ENCODE data around the gene SEMA5A. TPM values are rescaled to one million over a fixed set of nuclear protein-coding genes. Genes with fewer than 3 reads are reported as not detected.

The SEMA5A gene
- total RNA-seq, 1 experiment from 2014 or later = 6.5 TPM

GRCh38 chr5:9251379-9251980 lies 294.4 kb downstream of the SEMA5A start:
- DNase-seq = no peak
- Histone ChIP-seq H3K4me3 (ENCODE audit: insufficient read depth, low read depth, low read length) (no peak overlapping the region), H3K27me3 (ENCODE audit: control insufficient read depth, insufficient read depth, low read length) (no peaks in the 10 kb centered on the region), H3K36me3 (replicated peaks; ENCODE audit: control insufficient read depth, insufficient read depth, low read length) (no peaks in the 10 kb centered on the region)

- Histone ChIP-seq H3K27me3 (ENCODE audit: control insufficient read depth, insufficient read depth, low read length) (no peaks in the 10 kb centered on the region), H3K4me3 (ENCODE audit: insufficient read depth, low read depth, low read length) (no peak overlapping the region), H3K36me3 (replicated peaks; ENCODE audit: control insufficient read depth, insufficient read depth, low read length) (no peaks in the 10 kb centered on the region)
- DNase-seq = no peak
These were observed 296.6 kb downstream of the SEMA5A start for GRCh38 chr5:9249231-9249630.

- Histone ChIP-seq H3K27me3 (ENCODE audit: control insufficient read depth, insufficient read depth, low read length) (no peaks in the 10 kb centered on the region), H3K36me3 (replicated peaks; ENCODE audit: control insufficient read depth, insufficient read depth, low read length) (no peaks in the 10 kb centered on the region), H3K4me3 (ENCODE audit: insufficient read depth, low read depth, low read length) (no peak overlapping the region)
- no peak for DNase-seq
These were observed 300.8 kb downstream of the SEMA5A start for GRCh38 chr5:9245071-9245470.

GRCh38 chr5:9244417-9244816 lies 301.5 kb downstream of the SEMA5A start:
- Histone ChIP-seq H3K27me3 (ENCODE audit: control insufficient read depth, insufficient read depth, low read length) (no peaks in the 10 kb centered on the region), H3K4me3 (ENCODE audit: insufficient read depth, low read depth, low read length) (no peak overlapping the region), H3K36me3 (replicated peaks; ENCODE audit: control insufficient read depth, insufficient read depth, low read length) (no peaks in the 10 kb centered on the region)
- no peak for DNase-seq

- no peak for DNase-seq
- Histone ChIP-seq H3K36me3 (replicated peaks; ENCODE audit: control insufficient read depth, insufficient read depth, low read length) (no peaks in the 10 kb centered on the region), H3K27me3 (ENCODE audit: control insufficient read depth, insufficient read depth, low read length) (no peaks in the 10 kb centered on the region), H3K4me3 (ENCODE audit: insufficient read depth, low read depth, low read length) (no peak overlapping the region)
These were observed 304.2 kb downstream of the SEMA5A start for GRCh38 chr5:9241479-9242305.

- no peak for DNase-seq
- no peaks in the 10 kb centered on the region for H3K36me3 ChIP-seq (replicated peaks; ENCODE audit: control insufficient read depth, insufficient read depth, low read length)
- H3K4me3 ChIP-seq (ENCODE audit: insufficient read depth, low read depth, low read length) = no peak overlapping the region
- H3K27me3 ChIP-seq (ENCODE audit: control insufficient read depth, insufficient read depth, low read length) = no peaks in the 10 kb centered on the region
These were observed 305.4 kb downstream of the SEMA5A start for GRCh38 chr5:9240431-9240830.

- Histone ChIP-seq H3K4me3 (ENCODE audit: insufficient read depth, low read depth, low read length) (no peak overlapping the region), H3K27me3 (ENCODE audit: control insufficient read depth, insufficient read depth, low read length) (no peaks in the 10 kb centered on the region), H3K36me3 (replicated peaks; ENCODE audit: control insufficient read depth, insufficient read depth, low read length) (no peaks in the 10 kb centered on the region)
- DNase-seq = no peak
These were observed 306.2 kb downstream of the SEMA5A start for GRCh38 chr5:9239626-9240025.

GRCh38 chr5:9239071-9239470 lies 306.8 kb downstream of the SEMA5A start:
- no peak for DNase-seq
- Histone ChIP-seq H3K36me3 (replicated peaks; ENCODE audit: control insufficient read depth, insufficient read depth, low read length) (no peaks in the 10 kb centered on the region), H3K27me3 (ENCODE audit: control insufficient read depth, insufficient read depth, low read length) (no peaks in the 10 kb centered on the region), H3K4me3 (ENCODE audit: insufficient read depth, low read depth, low read length) (no peak overlapping the region)

GRCh38 chr5:9233712-9234111 lies 312.2 kb downstream of the SEMA5A start:
- Histone ChIP-seq H3K4me3 (ENCODE audit: insufficient read depth, low read depth, low read length) (no peak overlapping the region), H3K27me3 (ENCODE audit: control insufficient read depth, insufficient read depth, low read length) (no peaks in the 10 kb centered on the region), H3K36me3 (replicated peaks; ENCODE audit: control insufficient read depth, insufficient read depth, low read length) (no peaks in the 10 kb centered on the region)
- no peak for DNase-seq

GRCh38 chr5:9233035-9233434 lies 312.8 kb downstream of the SEMA5A start:
- Histone ChIP-seq H3K4me3 (ENCODE audit: insufficient read depth, low read depth, low read length) (no peak overlapping the region), H3K27me3 (ENCODE audit: control insufficient read depth, insufficient read depth, low read length) (no peaks in the 10 kb centered on the region), H3K36me3 (replicated peaks; ENCODE audit: control insufficient read depth, insufficient read depth, low read length) (no peaks in the 10 kb centered on the region)
- DNase-seq = no peak

GRCh38 chr5:9231842-9232241 lies 314.0 kb downstream of the SEMA5A start:
- no peak overlapping the region for H3K4me3 ChIP-seq (ENCODE audit: insufficient read depth, low read depth, low read length)
- DNase-seq = no peak
- no peaks in the 10 kb centered on the region for H3K36me3 ChIP-seq (replicated peaks; ENCODE audit: control insufficient read depth, insufficient read depth, low read length)
- H3K27me3 ChIP-seq (ENCODE audit: control insufficient read depth, insufficient read depth, low read length) = no peaks in the 10 kb centered on the region

GRCh38 chr5:9230355-9230754 lies 315.5 kb downstream of the SEMA5A start:
- Histone ChIP-seq H3K4me3 (ENCODE audit: insufficient read depth, low read depth, low read length) (no peak overlapping the region), H3K27me3 (ENCODE audit: control insufficient read depth, insufficient read depth, low read length) (no peaks in the 10 kb centered on the region), H3K36me3 (replicated peaks; ENCODE audit: control insufficient read depth, insufficient read depth, low read length) (no peaks in the 10 kb centered on the region)
- DNase-seq = no peak

GRCh38 chr5:9226016-9226536 lies 319.8 kb downstream of the SEMA5A start:
- DNase-seq = no peak
- Histone ChIP-seq H3K27me3 (ENCODE audit: control insufficient read depth, insufficient read depth, low read length) (no peaks in the 10 kb centered on the region), H3K4me3 (ENCODE audit: insufficient read depth, low read depth, low read length) (no peak overlapping the region), H3K36me3 (replicated peaks; ENCODE audit: control insufficient read depth, insufficient read depth, low read length) (no peaks in the 10 kb centered on the region)

- peak; percentile 75 for DNase-seq
- Histone ChIP-seq H3K27me3 (ENCODE audit: control insufficient read depth, insufficient read depth, low read length) (no peaks in the 10 kb centered on the region), H3K4me3 (ENCODE audit: insufficient read depth, low read depth, low read length) (no peak overlapping the region), H3K36me3 (replicated peaks; ENCODE audit: control insufficient read depth, insufficient read depth, low read length) (no peaks in the 10 kb centered on the region)
These were observed 323.6 kb downstream of the SEMA5A start for GRCh38 chr5:9222054-9222976.

All from H7 (cell line).